GM06990 (cell line): Measurements from ENCODE around the gene ALG5.

Source experiments
- DNase-seq: peaks from one replicate; pipeline ENCODE4 v3.0.0-alpha.2; 2011; ENCODE audit not compliant: insufficient read length; ENCODE audit errors: extremely low read depth
- H3K27me3 ChIP-seq: replicated peaks from 2 replicates; pipeline ENCODE4 v1.6.0; 2011; ENCODE audit warnings: low read length; ENCODE audit not compliant: control insufficient read depth, insufficient read depth
- H3K36me3 ChIP-seq: 2 replicates; pipeline ENCODE4 v1.5.1; 2011; ENCODE audit warnings: low read length; ENCODE audit not compliant: control insufficient read depth, insufficient read depth
- H3K4me3 ChIP-seq: replicated peaks from 2 replicates; pipeline ENCODE4 v1.5.1; 2011; ENCODE audit warnings: low read depth, mild to moderate bottlenecking, control low read depth, low read length
- CTCF ChIP-seq: IDR thresholded peaks from 2 replicates; pipeline ENCODE4 v1.5.1; 2011; ENCODE audit warnings: low read length, control low read depth, mild to moderate bottlenecking, inconsistent platforms; ENCODE audit not compliant: insufficient read depth, poor library complexity, severe bottlenecking

Gene ALG5

DNA sequence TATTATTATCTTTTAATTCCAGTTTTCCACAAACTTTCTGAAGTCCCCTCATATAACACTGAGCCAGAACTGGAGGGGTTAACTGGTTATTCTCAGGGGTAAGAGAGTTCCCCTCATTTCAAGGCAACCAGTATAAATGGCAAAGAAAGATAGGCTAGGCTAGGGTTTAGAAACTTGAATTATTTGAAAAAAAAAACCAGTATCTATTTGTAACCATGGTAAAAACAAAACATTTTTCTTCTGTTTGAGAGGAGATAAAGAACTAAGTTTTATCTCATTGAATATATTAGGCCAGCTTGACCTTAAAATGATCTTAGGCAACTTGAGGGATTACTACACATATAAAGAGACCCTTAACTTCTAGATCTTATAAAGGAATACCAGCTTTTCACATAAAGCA lies 40.8 kb upstream of the ALG5 start:
- no peaks in the 10 kb centered on the region for H3K27me3 ChIP-seq
- no peak for TF ChIP-seq CTCF
- H3K4me3 ChIP-seq, result no peak overlapping the region
- DNase-seq, result no peak
- peaks cover 6% of the 10 kb centered on the region for H3K36me3 ChIP-seq

- DNase-seq, result no peak
- H3K4me3 ChIP-seq, result no peak overlapping the region
- no peak for TF ChIP-seq CTCF
- no peaks in the 10 kb centered on the region for H3K27me3 ChIP-seq
- peaks cover 10% of the 10 kb centered on the region for H3K36me3 ChIP-seq
Measured at GRCh38 chr13:37037241-37037640, 38.1 kb upstream of the ALG5 start.

DNA sequence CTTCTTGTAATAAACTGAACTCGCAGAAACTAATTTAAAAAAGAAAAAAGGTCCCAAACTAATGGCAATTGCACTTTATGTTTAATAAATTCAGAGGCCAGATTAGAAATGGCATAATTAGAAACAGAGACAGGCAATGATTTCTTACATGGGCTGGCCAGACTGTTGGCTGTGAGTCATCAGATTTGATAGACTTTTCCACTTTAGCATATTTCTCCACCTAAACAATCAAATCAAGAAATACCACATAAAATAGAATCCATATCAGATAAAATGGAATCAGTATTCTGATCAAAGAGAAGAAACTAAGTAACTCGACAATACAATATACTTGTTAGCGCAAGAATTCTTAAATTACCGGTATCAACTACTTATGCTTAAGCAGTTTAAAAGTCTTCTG lies 30.5 kb upstream of the ALG5 start:
- no peak for TF ChIP-seq CTCF
- peaks cover 12% of the 10 kb centered on the region for H3K36me3 ChIP-seq
- DNase-seq, result no peak

DNA sequence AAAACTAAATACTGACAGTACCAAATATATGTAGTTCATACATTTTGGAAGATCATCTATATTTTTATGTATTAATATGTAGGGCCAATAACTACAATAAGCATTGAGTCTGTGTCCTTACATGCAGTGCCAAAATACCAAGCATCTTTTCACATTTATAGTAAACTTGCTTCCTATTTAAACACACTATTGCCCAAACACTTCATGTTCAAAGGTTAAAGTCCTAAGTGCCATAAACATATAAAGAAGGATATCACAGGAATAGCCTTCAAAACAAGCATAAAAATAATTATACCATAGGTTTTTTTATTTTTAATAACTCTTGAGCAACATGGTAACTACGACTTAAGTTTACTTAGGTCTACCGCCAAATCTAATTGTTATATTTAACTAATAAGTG lies 28.5 kb upstream of the ALG5 start:
- Histone ChIP-seq H3K27me3 (no peaks in the 10 kb centered on the region), H3K36me3 (peaks cover 9% of the 10 kb centered on the region), H3K4me3 (no peak overlapping the region)
- no peak for TF ChIP-seq CTCF
- no peak for DNase-seq

More for the DNA sequence above, 30.5 kb upstream of the ALG5 start:
- Histone ChIP-seq H3K27me3 (no peaks in the 10 kb centered on the region), H3K4me3 (no peak overlapping the region)

- Histone ChIP-seq H3K4me3 (no peak overlapping the region), H3K27me3 (no peaks in the 10 kb centered on the region), H3K36me3 (peaks cover 7% of the 10 kb centered on the region)
- no peak for DNase-seq
- no peak for TF ChIP-seq CTCF
Measured at GRCh38 chr13:37026771-37027170, 27.6 kb upstream of the ALG5 start.

DNA sequence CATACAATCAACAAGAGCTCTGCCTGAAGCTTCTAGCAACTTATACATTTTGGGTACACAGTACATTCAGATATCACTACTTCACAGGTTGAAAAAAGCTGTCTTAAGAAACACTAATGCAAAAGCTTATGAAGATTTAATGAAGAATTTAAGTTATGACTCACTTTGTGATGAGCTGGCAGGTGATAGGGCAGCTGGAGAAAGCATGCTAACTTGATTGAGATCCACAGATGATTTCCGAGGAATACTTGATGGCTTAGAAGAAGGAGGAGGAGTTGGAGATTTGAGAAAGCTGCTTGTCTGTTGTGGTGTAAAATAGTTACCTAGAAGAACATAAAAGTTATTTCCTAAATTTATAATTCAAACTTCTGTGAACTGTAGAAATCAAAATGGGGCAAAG lies 24.7 kb upstream of the ALG5 start:
- Histone ChIP-seq H3K36me3 (peaks cover 4% of the 10 kb centered on the region), H3K27me3 (no peaks in the 10 kb centered on the region), H3K4me3 (no peak overlapping the region)
- no peak for DNase-seq
- no peak for TF ChIP-seq CTCF
